HEK293T (cell line): ENCODE data around the gene COX8A.

Source experiments
- CTCF ChIA-PET: fragments of 350-600 bp; formaldehyde crosslinking; extraction: SDS; loops from one replicate; lab custom pipeline; 2021; ENCODE audit warnings: antibody characterized with exemption, inconsistent platforms; lab: Yijun Ruan, JAX
- POLR2A ChIA-PET: fragments of 350-600 bp; formaldehyde crosslinking; extraction: SDS; loops from one replicate; lab custom pipeline; 2020; ENCODE audit warnings: antibody characterized with exemption, inconsistent platforms; lab: Yijun Ruan, JAX
- DNase-seq: peaks from one replicate; pipeline ENCODE4 v3.0.0; 2012; ENCODE audit warnings: mixed read lengths; ENCODE audit errors: extremely low spot score
- ARNT ChIP-seq: fragments of 450-650 bp; IDR thresholded peaks from 2 replicates; pipeline ENCODE4 v1.6.1; 2017; ENCODE audit warnings: mild to moderate bottlenecking
- BHLHE40 ChIP-seq: fragments of 450-650 bp; IDR thresholded peaks from 2 replicates; pipeline ENCODE4 v1.6.1; 2016; ENCODE audit warnings: mild to moderate bottlenecking, moderate library complexity, borderline replicate concordance
- CTBP1 ChIP-seq: fragments of 450-650 bp; IDR thresholded peaks from 2 replicates; pipeline ENCODE4 v1.6.1; 2016; ENCODE audit warnings: borderline replicate concordance
- ELF4 ChIP-seq: fragments of 450-650 bp; IDR thresholded peaks from 2 replicates; pipeline ENCODE4 v1.6.1; 2017; ENCODE audit warnings: antibody characterized with exemption
- FOXA1 ChIP-seq: fragments of 450-650 bp; IDR thresholded peaks from 2 replicates; pipeline ENCODE4 v1.6.1; 2016; ENCODE audit warnings: mild to moderate bottlenecking
- FOXK2 ChIP-seq: fragments of 450-650 bp; IDR thresholded peaks from 2 replicates; pipeline ENCODE4 v1.6.1; 2016; ENCODE audit warnings: mild to moderate bottlenecking
- FOXM1 ChIP-seq: fragments of 450-650 bp; IDR thresholded peaks from 2 replicates; pipeline ENCODE4 v1.6.1; 2017; ENCODE audit warnings: mild to moderate bottlenecking, borderline replicate concordance
- HDGF ChIP-seq: fragments of 450-650 bp; IDR thresholded peaks from 2 replicates; pipeline ENCODE4 v1.6.1; 2017; ENCODE audit warnings: antibody characterized with exemption, borderline replicate concordance
- L3MBTL2 ChIP-seq: fragments of 450-650 bp; conservative IDR thresholded peaks from 2 replicates; pipeline ENCODE4 v1.6.1; 2016; ENCODE audit warnings: mild to moderate bottlenecking
- LEF1 ChIP-seq: fragments of 450-650 bp; IDR thresholded peaks from 2 replicates; pipeline ENCODE4 v1.6.1; 2017; ENCODE audit warnings: mild to moderate bottlenecking, borderline replicate concordance
- NFRKB ChIP-seq: fragments of 450-650 bp; IDR thresholded peaks from 2 replicates; pipeline ENCODE4 v1.6.1; 2016; ENCODE audit warnings: mild to moderate bottlenecking, moderate library complexity
- PKNOX1 ChIP-seq: fragments of 450-650 bp; IDR thresholded peaks from 2 replicates; pipeline ENCODE4 v1.6.1; 2016
- SP1 ChIP-seq: fragments of 450-650 bp; IDR thresholded peaks from 2 replicates; pipeline ENCODE4 v1.6.1; 2017
- SUZ12 ChIP-seq: fragments of 450-650 bp; IDR thresholded peaks from 2 replicates; pipeline ENCODE4 v1.6.1; 2016; ENCODE audit warnings: mild to moderate bottlenecking
- TARDBP ChIP-seq: fragments of 450-650 bp; IDR thresholded peaks from 2 replicates; pipeline ENCODE4 v1.6.1; 2016
- ZNF384 ChIP-seq: fragments of 450-650 bp; IDR thresholded peaks from 2 replicates; pipeline ENCODE4 v1.6.1; 2016

COX8A gene

GRCh38 chr11:64020976-64021756, 46.7 kb downstream of the COX8A start:
- ChIA-PET POLR2A (no interaction called here), CTCF (no interaction called here)
- DNase-seq, result no peak
- no peak for TF ChIP-seq ELF4
- no peak for TF ChIP-seq LEF1
- no peak for TF ChIP-seq HDGF
- TF ChIP-seq FOXM1, result no peak
- no peak for TF ChIP-seq FOXK2
- TF ChIP-seq ZNF384, result no peak
- no peak for TF ChIP-seq NFRKB
- no peak for TF ChIP-seq ARNT
- no peak for TF ChIP-seq PKNOX1
- no peak for TF ChIP-seq SP1
- no peak for TF ChIP-seq CTBP1
- no peak for TF ChIP-seq TARDBP
- TF ChIP-seq BHLHE40, result no peak
- no peak for TF ChIP-seq FOXA1

- CTCF ChIA-PET, result no interaction called here
- DNase-seq, result no peak
- POLR2A ChIA-PET, result no interaction called here
- TF ChIP-seq ZNF384 (no peak), L3MBTL2 (no peak), PKNOX1 (no peak), NFRKB (no peak), HDGF (no peak), FOXM1 (no peak), FOXK2 (no peak), ARNT (no peak), LEF1 (no peak), CTBP1 (no peak)
Observed at GRCh38 chr11:64021757-64022093, 47.3 kb downstream of the COX8A start.

- CTCF ChIA-PET, result no interaction called here
- no peak for DNase-seq
- TF ChIP-seq LEF1, result no peak
- no peak for TF ChIP-seq FOXM1
- TF ChIP-seq SUZ12, result no peak
- TF ChIP-seq HDGF, result no peak
- no peak for TF ChIP-seq PKNOX1
- no peak for TF ChIP-seq ZNF384
- POLR2A ChIA-PET, result no interaction called here
Observed at GRCh38 chr11:64022125-64022784, 47.8 kb downstream of the COX8A start.

- ChIA-PET CTCF (no interaction called here), POLR2A (no interaction called here)
- no peak for DNase-seq
- no peak for TF ChIP-seq PKNOX1
- TF ChIP-seq FOXK2, result no peak
Observed at GRCh38 chr11:64023712-64024710, 49.6 kb downstream of the COX8A start.

GRCh38 chr11:64025205-64025604, 50.8 kb downstream of the COX8A start:
- TF ChIP-seq L3MBTL2 (no peak), ELF4 (no peak), FOXK2 (no peak)
- DNase-seq, result no peak
- POLR2A ChIA-PET, result interaction anchor here (1.0 kb wide), 1 partner anchor 11 kb away, joined by 4 read pairs; no protein-coding TSS in a partner anchor

More at GRCh38 chr11:64025205-64025604, 50.8 kb downstream of the COX8A start:
- CTCF ChIA-PET, result no interaction called here
